HG02642 (cell line): ENCODE measurements around the gene SLC25A13.
A peak's percentile ranks its signal among the peaks of the same experiment; 100 is the strongest.
"Not testable (repeated sequence)": the region's sequence is repeated elsewhere in the genome, so short reads cannot be mapped to it uniquely, and the experiment has no call there.

Source experiments
- ATAC-seq: cut with Tn5 transposase; IDR thresholded peaks from one replicate; pipeline ENCODE4 v1.9.1; 2021; ENCODE audit warnings: mild to moderate bottlenecking; ENCODE audit not compliant: unreplicated experiment, poor library complexity

SLC25A13 gene

GRCh38 chr7:96303105-96303685 lies 18.7 kb downstream of the SLC25A13 start:
- no peak for ATAC-seq

GRCh38 chr7:96300986-96301385 lies 20.9 kb downstream of the SLC25A13 start:
- ATAC-seq = no peak

- no peak for ATAC-seq
Observed at GRCh38 chr7:96300502-96300901, 21.4 kb downstream of the SLC25A13 start.

GRCh38 chr7:96299496-96299895 lies 22.4 kb downstream of the SLC25A13 start:
- ATAC-seq = no peak

- no peak for ATAC-seq
Observed at GRCh38 chr7:96297876-96298275, 24.0 kb downstream of the SLC25A13 start.

- not testable (repeated sequence) for ATAC-seq
Observed at GRCh38 chr7:96297446-96297845, 24.5 kb downstream of the SLC25A13 start.

- ATAC-seq = not testable (repeated sequence)
Observed at GRCh38 chr7:96293911-96294310, 28.0 kb downstream of the SLC25A13 start.

- no peak for ATAC-seq
Observed at GRCh38 chr7:96287559-96287958, 34.3 kb downstream of the SLC25A13 start.

- peak; percentile 57 for ATAC-seq
Observed at GRCh38 chr7:96287132-96287531, 34.8 kb downstream of the SLC25A13 start.

GRCh38 chr7:96285579-96285978 lies 36.3 kb downstream of the SLC25A13 start:
- ATAC-seq = peak; percentile 69

- no peak for ATAC-seq
Observed at GRCh38 chr7:96284835-96285234, 37.1 kb downstream of the SLC25A13 start.

- no peak for ATAC-seq
Observed at GRCh38 chr7:96284240-96284639, 37.7 kb downstream of the SLC25A13 start.

- no peak for ATAC-seq
Observed at GRCh38 chr7:96282835-96283234, 39.1 kb downstream of the SLC25A13 start.

GRCh38 chr7:96277921-96278320 lies 44.0 kb downstream of the SLC25A13 start:
- ATAC-seq = no peak

GRCh38 chr7:96276019-96276418 lies 45.9 kb downstream of the SLC25A13 start:
- ATAC-seq = no peak

- ATAC-seq = no peak
Observed at GRCh38 chr7:96273716-96274115, 48.2 kb downstream of the SLC25A13 start.

GRCh38 chr7:96269246-96269994 lies 52.5 kb downstream of the SLC25A13 start:
- ATAC-seq = no peak

GRCh38 chr7:96266580-96266979 lies 55.3 kb downstream of the SLC25A13 start:
- ATAC-seq = no peak

- ATAC-seq = no peak
Observed at GRCh38 chr7:96266015-96266414, 55.9 kb downstream of the SLC25A13 start.

GRCh38 chr7:96253964-96254363 lies 67.9 kb downstream of the SLC25A13 start:
- ATAC-seq = no peak

GRCh38 chr7:96253441-96253840 lies 68.5 kb downstream of the SLC25A13 start:
- no peak for ATAC-seq

GRCh38 chr7:96250776-96251361 lies 71.0 kb downstream of the SLC25A13 start:
- ATAC-seq = no peak
